HG02610 (cell line): ENCODE data around the gene SLC8A1.

Experiments
- ATAC-seq: cut with Tn5 transposase; IDR thresholded peaks from one replicate; pipeline ENCODE4 v1.9.1; 2021; ENCODE audit warnings: mild to moderate bottlenecking, moderate library complexity; ENCODE audit not compliant: unreplicated experiment

Gene SLC8A1

DNA sequence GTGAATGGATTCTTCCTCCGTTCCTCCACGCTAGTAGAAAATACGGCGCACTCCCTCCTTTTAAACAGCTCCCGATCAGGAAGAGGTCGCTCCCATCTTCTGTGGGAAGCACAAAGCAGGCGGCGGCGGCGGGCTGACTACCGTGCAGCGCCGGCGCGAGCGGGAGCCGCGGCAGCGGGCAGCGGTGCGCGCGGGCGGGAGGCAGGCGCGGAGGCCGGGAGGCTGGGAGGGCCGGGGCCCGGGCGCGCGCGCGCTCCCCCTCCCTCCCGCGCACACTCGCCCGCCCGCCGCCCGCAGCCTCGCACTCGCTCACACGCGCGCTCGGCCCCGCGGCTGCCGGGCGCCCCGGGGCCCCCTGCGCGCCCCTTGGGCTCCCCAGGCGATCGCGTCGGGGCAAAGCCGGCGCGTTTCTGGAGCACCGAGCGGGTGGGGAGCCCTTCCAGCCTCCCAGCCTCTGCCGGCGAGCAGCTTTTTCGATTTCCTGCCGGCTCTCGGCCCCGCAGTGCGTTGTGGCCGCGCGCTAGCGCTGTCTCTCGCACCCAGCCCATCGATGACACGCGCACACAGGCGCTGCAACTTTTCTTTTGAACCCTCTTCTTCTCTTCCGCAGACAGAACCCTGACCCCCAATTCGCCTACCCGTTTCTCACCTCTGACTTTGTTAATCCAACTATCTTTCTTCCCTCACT, at the start of gene SLC8A1:
Gene SLC8A1 (minus strand): TSS at position 173 of the 688 bp plus-strand sequence.
- ATAC-seq, result no peak

DNA sequence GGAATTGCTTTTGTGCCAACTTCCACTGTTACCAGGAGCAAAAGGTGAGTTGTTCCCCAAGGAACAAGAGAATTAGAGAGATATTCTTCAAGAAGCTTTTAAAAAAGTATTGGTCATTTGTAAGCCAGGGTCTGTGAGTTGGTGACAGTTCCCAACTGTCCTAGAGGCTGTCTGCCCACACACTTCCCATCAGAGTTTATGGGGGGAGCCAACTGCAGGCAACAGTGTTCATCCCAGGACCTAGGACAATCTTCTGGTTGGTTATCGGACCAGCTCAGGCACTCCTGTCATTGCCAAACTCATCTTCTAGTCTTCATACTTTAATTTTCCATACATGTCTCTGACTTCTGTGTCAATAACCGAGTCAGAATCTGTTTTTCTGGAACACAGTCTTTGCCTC, 47.5 kb upstream of the SLC8A1 start:
- ATAC-seq, result no peak

DNA sequence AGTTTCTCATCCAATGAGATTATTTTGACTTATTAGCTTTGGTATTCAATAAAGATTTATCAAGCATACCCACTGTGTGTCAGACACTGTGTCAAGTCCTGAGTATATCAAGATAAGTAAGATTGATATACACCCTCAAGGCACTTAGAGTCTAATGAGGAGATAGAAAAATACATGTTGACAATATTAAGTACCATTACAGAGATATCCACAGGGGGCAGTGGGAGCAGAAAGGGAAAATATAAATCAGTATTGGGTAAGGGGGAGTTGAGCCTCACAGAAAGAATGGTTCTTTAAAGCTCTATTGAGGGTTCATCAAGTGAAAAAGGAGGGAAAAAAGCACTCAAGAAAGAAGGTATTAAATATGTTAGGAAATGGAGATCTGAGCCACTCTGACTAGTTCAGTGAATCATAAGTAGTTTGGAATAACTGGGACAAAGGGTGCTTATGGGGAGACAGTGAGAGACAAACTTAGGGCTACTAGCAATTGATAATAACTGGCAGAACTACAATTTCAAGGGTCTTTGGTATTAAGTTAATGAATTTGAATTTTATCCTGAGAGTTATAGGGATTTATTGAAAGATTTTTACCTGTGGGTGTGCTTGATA, 45.5 kb upstream of the SLC8A1 start:
- ATAC-seq, result no peak

DNA sequence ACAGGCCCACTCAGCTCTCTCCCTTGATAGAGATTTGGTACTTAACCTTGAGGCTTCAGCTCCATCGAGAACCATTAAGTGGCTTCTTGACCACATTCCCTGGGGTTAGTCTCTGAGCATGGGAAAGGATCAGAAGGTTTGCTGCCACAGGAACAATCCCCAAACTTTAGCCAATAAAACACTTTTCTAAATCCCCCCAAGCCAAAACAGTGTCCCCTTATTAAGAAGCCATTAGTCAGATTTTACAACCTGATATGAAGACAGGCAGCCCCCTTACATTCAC, 37.7 kb upstream of the SLC8A1 start:
- ATAC-seq, result no peak

DNA sequence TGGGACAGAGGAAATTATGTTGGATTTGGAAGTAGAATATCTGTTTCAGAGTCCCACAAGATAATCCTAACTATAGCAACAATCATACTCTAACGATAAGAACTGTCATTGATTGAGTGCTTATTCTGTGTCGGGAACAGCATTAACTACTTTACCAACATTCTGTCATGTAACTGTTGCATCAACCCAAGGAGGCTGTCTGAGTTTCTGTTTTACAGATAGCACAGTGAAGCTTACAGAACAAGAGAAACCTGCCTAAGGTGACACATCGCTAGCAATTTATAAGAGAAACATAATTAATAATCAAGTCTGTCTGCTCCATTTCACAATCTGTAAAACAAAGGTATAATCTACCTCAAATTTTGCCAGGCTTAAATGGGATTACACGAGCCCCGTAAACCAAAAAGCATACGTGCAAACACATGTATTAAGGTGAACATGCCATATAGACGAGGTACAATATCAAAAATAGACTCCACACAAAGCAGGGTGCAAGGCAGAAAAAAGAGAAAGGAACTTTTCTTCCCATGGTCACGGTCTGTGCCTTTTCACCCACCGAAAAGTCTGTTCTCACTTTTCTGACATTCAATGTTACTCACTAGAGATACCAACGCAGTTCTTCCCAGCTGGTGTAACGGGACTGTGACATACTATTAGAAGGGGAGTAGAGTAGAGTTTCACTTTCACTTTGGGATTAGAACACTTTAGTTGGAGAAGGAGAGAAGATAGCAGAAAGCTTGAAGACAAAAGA, 37.2 kb upstream of the SLC8A1 start:
- peak; percentile 51 for ATAC-seq

DNA sequence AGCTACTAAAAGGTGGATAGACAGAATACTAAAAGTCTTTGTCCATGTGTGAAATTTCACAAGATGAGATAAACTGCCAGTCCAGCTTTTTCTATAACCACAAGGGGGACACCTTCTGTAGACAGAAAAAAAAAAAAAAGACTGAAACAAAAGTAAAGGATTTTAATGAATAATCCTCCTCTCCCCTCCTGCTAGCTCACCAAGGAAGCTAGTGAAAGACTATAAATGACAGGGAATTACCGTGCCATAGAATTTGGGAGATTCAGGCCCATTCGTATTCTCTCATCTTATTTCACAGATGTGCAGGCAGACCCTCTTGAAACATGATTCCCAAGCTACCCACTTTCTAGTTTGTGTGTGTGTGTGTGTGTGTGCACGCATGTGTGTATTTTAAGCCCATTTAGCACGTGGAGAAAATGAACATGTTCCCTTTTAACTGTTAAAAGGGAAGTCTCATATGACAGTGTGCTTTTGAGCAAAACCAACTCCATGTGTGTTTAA, 36.3 kb upstream of the SLC8A1 start:
- no peak for ATAC-seq

DNA sequence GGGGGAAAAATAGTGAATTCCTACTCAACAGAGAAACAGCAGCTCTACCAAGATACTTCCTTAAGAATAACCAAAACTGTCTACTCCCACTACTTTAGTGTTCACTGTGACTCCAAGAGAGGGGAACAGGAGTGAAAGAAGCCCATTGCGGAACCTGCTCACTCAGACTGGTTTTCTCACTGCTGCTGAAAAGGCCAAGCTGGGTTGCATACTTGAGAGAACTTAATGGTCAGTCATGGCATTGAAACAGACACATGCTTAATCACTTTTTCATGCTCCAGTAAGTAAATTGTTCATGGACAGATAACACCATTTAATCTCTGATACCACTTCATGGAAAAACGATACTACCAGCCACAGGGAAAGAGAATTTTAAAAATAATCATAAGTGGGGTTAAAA, 35.7 kb upstream of the SLC8A1 start:
- no peak for ATAC-seq

DNA sequence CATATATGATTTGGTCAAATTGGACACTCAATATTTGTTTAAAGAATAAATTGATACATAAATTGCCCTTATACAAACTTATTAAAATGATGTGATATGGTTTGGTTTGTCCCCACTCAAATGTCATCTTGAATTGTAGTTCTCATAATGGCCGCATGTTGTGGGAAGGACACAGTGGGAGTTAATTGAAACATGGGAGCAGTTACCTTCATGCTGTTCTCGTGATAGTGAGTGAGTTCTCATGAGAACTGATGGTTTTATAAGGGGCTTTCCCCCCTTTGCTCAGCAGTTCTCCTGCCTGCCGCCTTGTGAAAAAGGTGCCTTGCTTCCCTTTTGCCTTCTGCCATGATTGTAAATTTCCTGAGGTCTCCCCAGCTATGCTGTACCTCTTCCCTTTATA, 34.0 kb upstream of the SLC8A1 start:
- no peak for ATAC-seq

DNA sequence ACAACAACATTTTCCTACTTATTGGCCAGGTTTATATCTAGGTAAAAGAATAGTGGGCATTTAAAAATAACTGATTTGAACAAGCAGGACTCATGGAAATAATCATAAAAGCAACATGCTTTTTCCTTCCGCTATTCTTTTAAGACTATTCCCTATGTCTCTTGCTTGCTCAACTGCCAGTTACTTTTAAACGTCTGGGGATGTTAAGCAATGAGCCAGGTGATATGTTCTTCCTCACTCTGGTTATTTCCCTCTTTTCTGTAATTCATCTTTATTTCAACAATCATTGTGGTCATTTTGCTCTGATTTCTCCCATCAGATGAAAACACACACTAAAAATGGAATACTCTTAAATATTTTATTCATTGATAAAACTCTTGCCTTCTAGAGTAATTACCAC, 33.4 kb upstream of the SLC8A1 start:
- ATAC-seq, result no peak

DNA sequence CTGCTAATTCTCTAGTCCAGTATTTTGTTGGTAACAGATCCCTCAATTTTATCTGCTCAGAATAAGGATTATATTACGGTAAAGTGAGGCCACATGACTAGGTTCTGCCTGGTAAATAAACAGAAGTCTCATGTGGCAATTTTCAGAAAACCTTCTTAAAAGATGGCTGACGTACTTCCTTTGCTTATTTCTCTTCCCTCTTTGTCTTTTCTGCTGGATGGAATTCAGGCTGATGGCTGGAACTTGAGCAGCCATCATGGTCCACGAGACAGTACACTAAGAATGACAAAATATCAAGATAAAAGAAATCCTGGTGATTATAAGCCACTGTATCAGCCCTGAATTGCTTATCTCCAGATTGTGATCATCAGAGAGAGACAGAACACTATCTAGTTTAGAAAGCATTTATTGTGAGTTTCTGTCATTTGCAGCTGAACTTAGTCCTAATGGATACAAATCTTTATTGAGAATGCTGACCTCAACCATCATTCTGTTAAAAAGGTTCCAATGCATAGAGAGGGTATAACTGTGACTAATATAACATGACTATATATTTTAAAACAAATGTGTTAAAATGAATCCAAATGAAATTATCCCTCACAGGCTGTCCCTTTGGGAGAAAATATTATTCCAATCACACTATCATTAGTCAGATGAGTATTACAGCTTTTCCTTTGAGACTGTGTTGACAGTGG, 31.8 kb upstream of the SLC8A1 start:
- no peak for ATAC-seq

DNA sequence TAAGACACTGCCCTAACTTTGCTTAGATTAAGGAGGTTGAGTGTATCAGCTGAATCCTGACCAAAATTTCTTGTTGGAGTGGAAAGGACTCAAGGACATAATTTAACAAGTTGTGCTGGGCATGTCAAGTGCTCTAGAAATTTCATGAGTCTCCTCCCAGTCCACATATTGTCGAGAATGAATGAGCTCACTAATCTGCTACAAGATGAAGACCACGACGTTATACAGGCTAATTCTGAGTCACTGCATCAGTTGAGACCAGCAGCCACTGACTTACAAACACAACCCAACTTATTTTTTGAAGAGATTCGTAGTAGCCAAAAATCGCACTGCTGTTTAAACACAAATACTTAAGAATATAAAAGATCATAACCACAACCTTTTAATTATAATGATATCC, 28.7 kb upstream of the SLC8A1 start:
- ATAC-seq, result no peak

DNA sequence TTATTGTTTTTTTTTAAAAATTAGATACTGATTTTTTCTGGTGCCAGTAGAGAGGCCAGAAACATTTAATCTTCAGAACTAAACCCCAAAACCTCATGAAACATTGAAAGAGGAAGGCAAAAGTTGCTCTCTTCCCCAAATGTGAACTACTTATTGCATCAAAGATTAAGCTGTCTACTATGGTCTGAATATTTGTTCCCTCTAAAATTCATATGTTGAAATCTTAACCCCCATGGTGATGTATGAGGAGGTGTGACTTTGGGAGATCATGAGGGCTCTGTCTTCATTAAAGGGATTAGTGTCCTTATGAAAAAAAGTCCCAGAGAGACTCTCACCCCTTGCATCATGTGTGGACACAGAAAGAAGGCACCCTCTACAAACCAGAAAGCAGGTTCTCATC, 28.2 kb upstream of the SLC8A1 start:
- no peak for ATAC-seq

DNA sequence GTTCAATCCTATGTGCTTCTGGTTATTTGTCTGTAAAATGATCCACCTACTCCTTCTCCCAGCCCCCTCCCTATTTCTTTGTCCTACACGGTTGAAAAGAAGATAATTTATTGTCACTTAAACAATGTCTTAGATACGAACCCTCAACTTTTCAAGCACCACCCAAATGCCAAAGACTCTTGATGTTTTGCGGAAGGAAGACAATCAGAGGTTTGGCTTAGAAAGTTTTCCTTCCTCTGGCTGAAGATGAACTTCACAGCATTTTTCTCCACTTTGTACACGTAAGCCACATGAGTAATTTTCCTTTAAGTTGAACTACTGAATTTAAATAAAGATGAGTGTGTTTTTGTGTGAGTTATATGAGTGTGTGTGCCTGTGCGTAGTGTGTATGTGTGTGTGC, 25.5 kb upstream of the SLC8A1 start:
- ATAC-seq, result no peak

DNA sequence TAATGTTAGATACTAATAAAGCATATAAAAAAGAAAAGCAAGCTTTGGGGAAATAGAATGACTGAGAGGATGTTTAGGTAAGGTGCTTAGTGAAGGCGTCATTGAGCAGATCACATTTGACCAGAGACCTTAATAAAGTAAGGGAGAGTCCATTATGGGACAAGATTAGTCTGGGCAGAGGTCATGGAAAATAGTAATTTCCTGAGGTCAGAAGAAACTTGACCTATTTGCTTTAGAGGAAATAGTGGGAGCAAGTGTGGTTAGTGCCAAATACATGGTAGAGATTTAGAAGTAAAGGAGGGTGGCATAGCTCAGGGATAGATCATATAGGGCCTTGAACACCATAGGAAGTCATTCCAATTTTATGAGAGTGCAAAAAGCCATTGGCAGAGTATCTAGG, 24.5 kb upstream of the SLC8A1 start:
- ATAC-seq, result no peak

DNA sequence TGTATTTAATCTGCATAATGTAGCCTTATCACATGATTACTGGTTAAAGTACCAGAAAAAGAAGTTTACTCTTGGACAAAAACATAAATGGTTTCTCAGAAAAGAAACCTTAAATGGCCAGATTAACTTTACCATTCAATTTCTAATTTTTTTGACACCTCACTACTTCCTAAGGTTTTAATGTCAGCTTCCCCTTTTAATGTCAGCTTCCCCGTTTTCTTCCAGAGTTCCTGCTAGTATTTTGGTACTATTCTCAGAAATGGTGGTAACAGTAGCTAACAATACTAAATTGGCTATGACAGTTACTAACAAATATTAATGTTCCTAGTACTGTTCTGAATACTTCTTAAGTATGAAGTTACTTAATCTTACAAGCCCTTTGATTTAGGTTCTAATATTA, 22.4 kb upstream of the SLC8A1 start:
- no peak for ATAC-seq

DNA sequence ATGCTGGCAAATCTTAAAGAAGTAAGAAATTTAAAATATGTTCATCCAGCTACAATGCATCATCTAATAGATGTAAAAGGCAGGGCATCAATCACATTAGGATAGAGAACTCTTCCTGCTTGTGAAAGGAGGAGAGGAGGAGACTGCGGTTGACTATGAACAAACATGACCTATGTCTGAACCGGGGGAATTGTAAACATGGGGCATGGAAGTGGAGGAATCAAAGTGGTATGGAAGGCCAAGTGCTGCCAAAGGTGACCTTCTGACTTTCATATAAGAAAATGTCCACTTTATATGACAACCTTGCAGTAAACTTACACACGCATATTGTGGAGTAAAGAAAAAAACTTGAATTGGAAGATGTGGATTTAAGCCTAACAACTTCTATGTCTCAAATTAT, 20.0 kb upstream of the SLC8A1 start:
- no peak for ATAC-seq

DNA sequence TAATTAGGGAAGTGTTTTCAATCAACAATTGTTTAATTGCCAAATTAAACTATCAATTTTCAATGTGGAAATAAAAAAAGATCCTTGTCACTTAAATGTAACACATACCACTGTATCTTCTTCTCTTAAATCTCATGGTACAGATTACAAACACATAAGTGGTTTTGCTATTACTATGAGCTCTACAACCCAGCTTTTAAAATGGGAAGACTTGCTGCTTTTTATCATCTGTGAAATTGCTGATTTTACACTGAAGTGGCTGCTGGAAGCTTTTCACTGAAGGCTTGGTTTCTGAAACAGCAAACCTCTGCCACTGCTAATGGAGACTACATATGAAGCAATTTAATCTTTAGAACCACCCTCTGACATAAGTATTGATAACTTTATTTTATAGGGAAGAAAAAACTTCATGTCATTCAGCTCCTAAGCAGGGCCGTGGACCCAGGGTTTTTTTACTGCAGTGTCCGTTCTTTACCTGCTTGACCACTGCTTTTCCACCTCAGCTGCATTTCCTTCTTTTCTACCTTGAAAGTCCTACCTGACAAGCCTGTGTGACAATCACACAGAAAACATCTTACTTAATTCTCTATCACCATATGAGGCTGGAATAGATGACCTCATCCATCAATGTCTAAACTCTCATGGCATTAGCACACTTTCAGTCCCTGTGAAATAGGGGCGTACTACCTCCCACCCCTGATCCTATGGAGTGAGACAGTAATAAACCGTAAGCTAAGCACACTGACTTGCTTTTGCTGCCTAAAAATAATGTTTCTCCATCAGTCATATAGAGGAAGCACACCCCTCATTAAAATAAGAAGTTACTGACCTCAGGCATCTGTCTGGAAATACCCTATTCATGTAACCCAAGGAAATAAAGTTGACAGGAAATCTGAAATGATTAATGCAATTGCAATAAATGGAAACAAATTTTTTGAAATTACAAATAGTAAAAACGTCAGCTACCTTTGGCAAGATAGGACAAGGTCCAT, 19.2 kb upstream of the SLC8A1 start:
- no peak for ATAC-seq

DNA sequence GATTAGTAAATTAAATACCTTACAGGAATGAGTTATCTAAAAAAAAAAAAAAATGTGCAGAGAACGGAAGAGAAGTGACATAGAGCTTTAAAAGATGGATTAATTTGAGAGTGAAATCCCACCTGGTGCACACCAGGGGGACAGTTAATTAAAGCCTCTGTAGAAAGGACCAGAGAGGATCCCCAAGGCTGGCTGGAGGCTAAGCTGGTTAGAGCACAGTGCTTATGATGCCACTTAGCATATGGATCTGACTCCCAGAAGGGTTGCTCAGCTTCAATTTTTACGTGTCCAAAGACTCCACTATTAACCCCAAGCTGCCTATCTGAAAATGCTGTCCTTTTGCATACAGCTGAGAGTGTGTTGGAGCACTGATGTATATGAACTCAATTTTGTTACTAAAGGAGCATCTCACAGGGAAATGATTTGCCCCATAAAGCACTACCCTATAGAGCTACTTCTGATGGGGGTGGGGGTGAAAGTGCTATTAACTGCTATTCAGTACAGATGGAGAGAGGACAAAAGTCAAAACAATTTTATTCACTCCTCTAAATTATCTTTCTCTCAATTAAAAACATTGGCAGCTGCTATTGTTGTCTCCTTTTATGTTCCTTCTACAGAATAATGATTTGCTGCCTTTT, 15.2 kb upstream of the SLC8A1 start:
- ATAC-seq, result no peak

DNA sequence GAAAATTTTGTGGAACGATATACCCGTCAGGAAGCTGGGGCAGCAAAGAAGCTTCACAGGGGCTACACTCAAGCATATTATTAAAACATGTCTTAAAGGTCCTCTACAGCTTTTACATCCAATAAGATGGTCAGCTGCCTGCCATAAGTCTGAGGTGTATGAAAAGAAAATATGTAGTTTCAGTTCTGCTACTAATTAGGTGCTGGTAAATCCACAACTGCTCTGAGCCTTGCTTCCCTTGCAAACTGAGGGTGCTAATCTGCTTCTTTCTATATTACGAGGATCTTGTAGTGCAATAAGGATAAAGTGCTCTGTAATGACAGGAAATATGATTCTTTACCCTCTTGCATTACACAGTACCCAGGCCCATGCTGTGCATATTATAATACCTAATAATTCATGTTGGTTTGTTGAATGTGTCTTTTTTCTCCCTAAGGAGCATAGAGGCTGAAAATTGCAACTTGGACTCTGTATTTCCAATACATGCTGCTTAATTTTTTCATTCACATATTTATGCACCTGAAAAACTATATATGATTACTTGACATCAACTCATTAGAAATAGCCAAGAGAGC, 14.5 kb upstream of the SLC8A1 start:
- no peak for ATAC-seq

DNA sequence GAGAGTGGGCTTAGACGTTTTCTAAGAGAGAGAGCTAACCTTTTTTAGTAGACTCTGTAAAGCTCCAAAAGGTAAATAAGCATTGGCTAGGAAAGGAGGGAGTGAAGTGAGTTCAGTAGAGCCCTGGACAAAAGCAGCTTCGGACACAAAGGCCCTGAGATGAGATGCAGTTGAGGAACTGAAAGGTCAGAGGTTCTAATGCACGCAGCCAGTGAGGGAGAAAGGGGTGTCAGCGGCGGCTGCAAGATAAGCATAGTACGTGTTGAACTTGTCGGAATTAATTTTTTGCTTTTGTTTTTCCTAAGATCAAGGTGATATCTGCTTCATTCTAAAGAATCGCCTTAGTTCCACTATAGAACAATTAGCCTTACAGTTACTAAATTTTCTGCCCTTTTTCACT, 11.2 kb upstream of the SLC8A1 start:
- ATAC-seq, result no peak
